HG03439 (cell line): ENCODE results near the gene BAZ2A.
A peak's percentile ranks its signal among the peaks of the same experiment; 100 is the strongest.

Experiments used
- ATAC-seq: cut with Tn5 transposase; IDR thresholded peaks from one replicate; pipeline ENCODE4 v1.9.1; 2021; ENCODE audit warnings: mild to moderate bottlenecking, moderate library complexity; ENCODE audit not compliant: unreplicated experiment

The BAZ2A gene

DNA sequence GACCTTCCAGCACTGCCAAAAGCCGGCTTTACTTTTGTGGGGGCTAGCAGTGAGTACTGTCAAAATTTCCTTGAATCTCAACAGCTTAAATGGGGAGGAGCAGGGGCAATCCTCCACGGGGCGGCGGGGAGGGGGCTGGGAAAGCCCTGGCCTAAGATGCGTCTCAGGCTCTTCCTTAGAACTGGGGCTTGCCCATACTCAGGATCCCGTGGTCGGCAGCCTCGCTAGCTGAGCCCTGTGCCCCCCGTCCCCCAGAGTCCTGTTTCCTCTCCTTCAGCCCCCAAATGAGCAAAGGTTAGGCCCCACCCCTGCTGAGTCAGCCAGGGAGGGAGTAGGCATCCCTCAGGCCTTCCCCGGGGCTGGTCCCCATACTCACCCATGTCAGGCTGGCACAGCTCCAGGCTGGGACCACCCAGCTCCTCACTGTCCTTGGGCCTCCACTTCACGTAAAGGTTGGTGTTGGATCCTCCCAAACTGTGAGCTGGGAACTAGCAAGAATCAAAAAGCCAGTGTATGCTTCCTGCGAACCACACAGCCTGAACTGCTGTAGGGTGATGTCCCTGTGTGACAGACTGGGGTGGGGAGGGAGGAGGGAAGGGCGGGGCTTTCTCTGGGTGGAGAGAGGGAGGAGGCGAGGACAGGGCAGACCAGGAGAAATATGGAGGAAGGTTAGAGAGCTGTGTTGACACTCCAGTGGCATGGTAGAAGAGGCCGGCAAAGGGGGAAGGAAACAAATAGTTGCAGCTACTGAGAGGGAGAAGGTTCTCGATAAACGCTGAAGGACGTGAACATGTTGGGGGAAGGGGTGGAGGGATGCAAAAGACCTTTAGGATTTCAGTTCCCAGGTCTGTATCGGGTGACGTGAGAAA, 5.9 kb upstream of the BAZ2A start:
- ATAC-seq = peak; percentile 38

DNA sequence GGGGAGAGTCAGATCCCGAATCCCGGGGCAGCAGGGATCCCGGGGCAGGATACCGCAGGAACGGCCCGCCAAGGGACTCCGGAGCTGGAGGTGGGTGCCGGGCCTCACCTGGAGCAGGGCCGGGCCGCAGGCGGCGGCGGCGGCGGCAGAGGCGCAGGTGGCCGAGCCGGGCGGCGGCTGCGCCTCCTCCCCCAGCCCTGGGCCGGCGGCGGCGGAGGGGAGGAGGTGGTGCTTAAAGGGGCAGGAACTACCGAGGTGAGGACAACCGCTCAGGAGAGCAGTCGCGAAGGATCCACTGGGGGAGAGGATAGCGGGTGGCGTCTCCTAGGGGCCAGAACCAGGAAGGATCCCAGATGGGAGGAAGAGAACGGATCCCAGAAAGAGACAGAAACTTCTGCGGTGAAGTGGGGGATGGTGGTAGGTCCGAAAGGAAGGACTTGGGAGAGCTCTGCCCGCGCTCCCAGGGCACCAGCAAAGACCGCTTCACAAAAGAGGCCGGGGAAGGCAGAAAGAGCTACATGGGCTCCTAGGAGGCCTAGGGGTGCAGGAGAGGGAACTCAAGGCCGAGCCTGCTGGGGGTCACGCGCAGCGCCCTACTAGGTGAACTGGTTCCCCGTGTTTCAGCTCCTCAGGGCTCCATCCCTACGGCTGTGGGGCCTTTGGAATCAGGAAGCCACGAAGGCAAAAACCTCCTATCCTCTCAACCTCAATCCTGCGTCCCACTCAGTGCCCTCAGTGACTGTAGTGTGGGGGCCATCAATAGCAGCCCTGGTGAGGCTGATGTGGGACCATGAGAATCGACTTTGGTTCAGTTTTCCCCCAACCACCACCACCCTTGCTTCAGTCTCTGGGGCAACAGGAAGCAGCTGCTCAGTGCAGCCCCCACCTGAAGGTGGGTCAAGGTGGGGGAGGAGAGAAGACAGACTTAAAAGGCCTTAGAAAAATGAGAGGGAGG, 5.0 kb upstream of the BAZ2A start:
- no peak for ATAC-seq

DNA sequence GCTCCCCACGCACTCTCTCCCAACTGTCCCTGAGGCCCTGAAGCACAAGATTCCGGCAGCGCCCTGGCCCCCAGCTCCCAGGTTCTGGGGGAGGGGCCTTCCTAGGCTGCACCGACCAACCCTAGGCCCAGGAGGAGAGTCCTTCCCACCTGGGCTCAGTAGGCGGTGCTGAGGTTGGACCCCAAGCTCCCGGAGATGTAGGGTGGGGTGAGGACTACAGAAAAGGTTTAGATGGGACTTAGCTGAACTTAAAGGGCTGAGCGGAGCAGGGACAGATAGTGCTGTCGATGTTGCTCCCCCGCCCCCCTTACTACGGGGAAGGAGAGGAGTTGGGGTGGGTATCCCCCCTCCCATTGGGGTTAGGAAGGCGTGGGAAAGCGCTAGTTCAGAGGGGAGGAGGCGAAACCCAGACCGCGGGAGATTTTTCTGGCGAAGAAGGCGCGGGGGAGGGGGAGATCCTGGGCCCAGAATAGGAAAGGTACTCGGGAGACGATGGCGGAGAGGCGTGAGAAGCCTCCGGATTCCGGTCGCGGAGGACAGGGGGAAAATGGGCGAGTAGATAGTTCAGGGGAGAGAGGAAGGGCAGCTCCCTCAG, 4.2 kb upstream of the BAZ2A start:
- no peak for ATAC-seq

DNA sequence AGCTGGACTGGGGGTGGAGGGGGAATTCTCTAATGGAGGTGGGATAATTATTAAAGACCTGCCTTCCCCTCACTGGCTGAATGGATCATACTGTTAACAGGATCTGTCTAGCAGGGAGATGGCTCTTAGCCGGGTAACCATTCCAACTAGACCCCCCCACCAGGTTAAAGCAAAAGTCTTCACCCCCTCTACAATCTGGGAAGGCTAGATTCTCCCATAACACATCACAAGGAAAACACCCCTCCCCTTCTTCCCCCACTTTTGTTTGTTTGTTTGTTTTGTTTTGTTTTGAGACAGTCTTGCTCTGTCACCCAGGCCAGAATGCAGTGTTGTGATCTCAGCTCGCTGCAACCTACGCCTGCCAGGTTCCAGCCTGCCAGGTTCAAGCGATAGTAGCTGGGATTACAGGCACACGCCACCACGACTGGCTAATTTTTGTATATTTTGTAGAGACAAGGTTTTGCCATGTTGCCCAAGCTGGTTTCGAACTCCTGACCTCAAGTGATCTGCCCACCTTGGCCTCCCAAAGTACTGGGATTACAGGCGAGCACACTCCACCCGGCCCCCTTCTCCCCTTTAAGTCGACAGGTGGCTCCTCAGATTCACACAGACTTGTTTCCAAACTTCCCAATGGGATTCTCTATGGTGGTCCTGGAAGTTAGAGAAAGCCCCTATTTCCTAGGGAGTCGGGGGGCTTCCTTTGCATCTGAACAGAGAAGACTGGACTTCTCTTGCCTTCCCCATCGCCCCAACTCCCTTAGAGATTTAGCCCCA, 3.5 kb upstream of the BAZ2A start:
- no peak for ATAC-seq

DNA sequence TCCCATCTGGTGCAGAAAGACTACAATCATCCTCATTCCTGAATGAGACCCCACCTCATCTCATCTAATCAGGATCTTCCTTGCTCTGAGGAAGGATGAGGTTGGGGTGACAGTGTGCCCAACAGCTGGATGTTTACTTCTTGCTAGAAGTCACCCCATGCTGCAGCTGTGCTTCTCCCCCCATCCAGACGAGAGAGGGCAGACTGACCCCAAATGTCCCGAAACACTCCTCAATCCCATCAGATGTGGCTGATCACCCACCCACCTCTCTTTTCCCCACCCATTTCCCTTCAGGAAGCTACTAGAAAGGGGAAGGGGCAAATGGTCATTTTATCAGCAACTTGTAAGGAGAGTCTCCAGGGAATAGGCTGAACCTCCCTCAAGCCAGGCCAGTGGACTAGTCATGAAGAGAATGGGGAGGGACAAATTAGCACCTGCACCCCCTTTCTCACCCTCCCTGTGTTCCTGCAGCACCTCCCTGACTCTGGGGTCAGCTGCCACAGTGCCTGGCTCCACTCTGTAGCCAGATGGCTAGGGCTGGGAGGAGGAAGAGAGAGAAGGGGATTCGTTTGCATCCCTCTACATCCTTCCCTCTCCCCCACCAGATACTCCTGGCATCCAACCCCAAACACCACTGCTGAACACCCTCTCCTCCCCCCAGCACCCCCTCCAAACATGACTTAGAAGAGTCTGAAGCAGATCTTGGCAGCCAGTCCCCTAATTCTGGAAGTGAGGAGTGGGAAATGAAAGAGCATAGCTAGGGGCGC, 2.8 kb upstream of the BAZ2A start:
- ATAC-seq = no peak

DNA sequence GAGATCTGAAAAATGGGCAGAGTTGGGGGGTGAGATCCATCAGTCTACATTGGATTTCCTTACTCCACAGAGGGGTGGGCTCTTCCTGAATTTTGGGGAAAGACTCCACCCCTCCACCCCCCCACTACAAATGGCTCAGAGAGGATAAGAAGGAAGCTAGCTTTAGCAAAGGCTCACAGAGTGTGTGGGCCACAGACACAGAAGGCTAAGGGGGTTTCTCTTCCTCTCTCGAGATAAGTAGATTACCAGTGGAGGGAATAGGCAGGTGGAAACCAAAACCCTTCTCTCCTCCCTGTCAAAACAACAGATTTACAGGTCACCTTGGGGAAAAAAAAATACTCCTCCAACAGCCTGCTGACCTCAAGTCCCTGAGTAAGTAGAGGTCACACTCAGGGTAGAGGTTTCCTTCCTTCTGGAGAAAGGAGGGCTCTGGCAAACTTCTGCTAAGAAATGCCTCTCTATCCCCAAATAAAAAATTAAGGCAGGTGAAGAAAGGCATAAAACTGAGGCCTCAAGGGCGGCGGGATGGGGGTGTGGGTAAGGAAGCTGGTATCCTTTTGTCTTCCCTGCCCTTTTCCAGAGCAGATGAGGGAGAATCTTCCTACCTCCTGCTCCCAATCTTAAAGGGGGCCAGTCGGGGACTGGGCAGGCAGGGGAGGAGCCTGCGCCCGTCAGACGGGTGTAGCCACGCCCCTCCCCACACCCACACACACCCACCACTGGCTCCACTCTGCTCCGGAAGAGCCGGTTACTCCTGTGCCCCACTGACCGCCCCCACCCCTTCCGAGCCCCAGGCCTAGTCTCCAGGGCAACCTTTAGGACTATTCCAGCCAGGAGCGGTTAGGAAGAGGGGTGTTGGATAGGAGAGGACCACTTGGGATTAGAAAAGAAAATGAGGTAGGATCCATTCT, 1.9 kb upstream of the BAZ2A start:
- no peak for ATAC-seq

DNA sequence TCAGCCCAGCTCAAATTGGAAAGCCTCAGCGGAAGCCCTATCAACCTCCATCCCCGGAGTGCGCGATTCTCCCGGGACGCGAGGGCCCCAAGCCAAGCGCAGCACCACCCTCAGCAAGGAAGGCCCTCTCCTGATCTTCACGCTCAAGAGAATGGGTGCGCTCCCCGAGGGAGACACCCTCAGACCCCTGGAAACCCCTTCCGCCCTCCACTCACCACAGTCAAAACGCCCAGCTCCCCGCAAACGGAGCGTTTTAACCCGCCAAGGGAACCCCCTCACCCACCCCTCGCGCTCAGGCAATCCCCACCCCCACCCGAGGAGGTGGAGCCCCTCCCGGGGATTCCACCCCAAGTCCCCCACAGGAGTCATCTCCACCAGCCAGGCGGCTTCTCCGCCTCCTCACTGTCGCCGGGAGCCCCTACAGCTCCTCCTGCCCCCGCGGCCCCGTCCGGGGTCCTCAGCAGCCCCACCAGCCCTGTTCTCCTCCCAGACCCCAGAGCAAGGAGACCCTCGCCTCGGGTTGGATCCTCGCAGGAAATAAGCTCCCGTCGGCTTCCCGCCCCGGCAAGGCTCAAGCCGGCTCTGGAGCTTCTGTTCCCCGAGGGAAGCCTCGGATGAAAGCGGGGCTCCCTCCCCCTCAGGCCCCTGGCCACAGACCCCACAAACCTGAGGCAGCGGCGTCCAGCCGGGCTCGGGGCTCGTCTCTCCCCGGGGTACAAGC, 507 bp downstream of the BAZ2A start:
- peak; percentile 4 for ATAC-seq

DNA sequence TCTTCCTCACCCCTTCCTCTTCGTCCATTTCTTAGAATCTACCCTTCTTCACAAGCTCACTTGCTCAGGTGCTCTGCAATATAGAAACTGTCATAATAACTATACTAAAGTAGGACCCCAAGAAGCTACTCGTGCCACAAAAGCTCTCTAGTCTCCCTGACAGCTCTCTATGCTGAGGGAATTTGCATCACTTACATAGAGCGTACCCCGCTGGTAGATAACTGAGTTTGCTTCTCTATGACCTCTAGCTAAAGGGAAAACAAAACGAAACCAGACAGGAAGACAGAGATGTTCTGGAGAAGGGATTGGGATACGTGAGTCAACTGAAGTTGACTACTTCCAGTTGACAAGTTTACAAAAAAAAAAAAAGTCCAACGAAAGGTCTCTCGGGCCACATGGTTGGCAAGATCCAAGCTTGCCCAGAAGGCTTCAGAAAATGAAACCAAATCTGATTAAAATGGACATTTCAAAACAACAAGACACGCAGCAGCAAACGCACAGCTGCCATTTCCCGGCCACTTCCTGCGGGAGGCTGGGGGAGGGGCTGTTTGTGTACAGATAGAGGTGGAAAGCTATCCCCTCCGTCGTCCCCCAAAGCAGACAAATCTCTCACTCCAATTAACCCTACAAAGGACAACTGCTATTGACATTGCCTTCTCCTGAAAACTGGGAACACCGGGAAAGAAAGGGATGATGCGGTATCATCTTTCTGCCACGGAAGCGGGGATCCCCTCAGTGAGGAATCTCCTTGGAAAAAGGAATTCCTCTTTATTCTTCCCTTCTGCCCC, 1.3 kb downstream of the BAZ2A start:
- no peak for ATAC-seq

DNA sequence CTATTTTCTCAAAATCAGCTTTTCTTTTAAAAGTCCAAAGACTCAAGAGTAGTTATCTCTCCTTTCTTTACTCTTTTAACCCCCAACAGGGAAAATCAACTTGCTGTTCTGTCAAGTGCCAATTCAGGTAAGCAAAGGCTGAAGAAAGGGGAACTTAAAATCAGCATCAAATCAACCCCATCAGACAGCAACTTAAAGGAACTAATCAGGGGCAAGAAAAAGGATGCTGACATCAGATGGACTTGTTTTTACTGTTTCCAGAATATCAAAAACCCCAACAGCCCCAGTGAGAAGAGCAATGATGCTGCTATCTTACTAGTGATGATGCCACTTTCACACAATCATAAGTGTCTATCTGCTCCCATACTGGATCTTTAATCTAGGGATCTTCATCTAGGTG, 3.4 kb downstream of the BAZ2A start:
- no peak for ATAC-seq

DNA sequence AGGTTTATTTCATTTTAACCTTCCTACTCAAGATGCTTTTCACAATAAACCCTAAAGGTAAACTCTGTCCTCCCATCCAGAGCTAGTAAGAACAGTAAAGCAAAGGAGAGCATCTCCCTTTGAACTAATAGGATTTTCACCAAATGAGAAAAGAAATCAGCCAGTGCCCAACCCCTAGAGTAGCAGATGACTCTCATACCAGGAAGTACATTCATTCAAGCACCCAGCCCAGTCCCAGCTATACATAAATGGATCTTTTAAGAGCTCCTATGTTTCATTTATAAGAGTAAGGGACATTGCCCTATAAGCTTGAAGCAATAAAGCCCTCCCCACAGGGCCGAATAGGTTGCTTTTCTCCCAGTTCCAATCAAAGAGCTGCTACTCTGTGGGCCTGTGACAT, 7.6 kb downstream of the BAZ2A start:
- no peak for ATAC-seq

DNA sequence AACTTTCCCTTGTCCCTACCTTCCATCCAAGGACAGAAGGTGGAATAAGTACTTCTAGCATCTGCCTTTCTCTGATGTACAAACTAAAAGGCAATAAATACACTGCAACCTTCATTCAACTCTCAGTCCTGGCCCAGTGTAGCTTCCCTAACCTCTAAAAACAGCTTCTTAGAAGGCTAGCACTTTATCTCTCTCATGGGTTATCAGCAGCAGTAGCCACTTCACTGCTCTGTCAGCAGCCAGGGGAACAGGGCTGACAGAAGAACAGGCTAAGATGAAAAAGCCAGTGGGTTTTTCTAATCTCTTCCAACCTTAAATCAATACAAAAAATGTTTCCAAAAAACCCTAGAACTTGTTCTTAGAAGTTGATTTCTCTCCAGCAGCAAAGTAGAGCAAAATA, 13.2 kb downstream of the BAZ2A start:
- ATAC-seq = no peak

DNA sequence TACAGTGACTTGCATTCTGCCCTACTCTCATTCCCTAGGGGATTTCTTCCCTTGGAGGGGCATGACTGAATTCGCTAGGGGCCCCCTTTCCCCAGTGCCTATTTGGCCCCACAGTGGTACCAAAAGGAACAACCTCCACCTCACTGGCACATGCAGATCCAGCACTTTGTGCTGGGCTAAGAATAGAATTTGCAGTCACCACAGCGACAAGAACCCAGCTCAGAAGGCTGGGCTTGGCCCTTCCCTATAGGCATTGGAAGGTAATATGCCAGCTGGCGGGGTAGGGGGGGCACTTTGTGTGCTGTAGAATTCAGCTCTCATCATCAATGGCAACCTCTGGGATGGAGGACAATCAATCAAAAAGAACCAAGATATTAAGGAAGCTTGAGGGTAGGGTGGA, 13.9 kb downstream of the BAZ2A start:
- ATAC-seq = no peak

DNA sequence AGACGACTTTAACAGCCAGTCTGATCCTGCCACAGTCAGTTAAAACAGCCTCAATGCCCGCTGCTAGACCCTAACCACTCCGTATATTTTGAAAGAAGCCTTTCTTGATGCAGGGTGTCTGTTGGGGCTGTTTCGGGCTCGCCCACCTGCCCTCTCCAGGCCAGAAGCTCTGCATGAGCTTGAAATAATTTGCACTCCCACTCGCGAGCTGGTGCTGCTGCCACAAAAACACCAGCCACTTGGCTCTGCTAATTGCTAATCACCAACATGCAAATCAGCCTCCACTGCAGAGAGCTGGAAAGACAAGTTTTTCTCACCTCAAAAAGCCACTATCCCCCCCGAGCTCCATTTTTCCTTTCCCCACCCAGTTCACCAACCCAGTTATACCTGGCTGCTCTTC, 15.5 kb downstream of the BAZ2A start:
- no peak for ATAC-seq

DNA sequence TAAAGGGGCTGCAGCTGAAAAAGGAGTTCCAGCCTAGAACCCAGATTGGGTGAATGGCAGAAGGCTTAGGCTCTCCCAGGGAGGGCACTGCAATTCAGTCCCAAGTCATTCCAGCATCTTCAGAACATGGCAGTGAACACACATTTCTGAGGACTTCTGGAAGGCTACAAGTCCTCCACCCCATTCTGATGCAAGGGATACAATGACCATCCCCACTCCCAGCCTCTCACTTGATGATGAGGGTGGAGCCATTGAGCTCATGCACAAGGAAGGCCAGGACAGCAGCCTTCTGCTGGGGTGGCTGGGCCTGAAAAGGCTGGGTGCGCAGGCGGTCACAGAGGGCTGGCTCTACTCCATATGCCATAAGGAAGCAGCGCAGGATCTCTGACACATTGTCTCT, 25.8 kb downstream of the BAZ2A start:
- no peak for ATAC-seq

DNA sequence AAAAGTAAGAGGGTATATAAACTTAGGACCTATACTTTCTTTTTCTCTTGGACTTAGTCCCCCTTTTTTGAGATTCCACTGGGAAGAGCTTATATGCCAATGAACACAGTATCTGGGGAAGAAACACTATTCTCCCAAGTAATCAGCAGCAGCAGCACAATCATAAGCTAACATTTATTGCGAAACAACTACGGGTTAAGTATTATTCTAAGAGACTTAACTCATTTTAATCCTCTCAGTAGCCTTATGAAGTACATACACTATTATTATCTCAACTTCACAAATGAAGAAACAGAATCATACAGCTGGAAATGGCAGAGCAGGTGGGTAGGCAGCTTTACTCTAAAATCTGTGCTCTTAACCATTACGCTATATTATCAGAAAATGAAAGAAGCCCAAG, 27.9 kb downstream of the BAZ2A start:
- no peak for ATAC-seq

DNA sequence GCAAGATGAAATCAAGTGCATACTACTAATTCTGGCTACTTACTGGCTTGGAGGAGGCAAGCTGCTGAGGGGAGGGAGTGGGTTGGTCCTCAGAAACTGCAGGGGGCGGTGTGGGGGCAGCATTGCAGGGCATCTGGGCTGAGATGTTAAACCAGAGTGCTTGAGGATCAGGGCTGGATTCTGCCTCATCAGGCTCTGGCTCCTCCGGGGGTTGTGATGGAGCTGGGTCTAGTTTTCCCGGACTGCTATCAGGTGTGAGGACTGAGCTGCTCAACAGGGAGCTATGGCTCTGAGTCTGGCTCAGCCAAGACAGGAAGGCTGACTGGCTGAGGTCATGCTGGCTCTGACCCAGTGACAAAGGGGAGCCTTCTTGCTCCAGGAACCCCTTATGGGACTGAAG, 28.6 kb downstream of the BAZ2A start:
- ATAC-seq = no peak

DNA sequence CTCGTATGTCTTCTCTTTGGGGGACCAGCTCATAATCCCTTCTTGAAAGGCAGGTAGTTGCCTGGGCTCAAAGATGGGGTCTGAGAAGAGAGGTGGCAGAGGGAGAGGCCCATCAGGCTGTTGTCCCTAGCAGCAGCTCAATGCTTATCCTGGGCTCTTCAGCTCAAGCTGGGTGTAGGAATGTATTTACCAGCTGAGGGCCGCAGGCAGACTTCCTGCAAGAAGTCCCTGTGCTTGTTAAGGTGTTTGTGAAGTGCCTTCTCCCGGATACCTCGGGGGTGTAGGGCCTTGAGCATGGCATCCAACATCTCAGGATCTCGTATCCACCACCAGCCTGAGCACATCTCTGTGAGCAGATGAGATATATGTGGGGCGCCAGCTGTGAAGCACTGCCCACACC, 29.4 kb downstream of the BAZ2A start:
- ATAC-seq = no peak

DNA sequence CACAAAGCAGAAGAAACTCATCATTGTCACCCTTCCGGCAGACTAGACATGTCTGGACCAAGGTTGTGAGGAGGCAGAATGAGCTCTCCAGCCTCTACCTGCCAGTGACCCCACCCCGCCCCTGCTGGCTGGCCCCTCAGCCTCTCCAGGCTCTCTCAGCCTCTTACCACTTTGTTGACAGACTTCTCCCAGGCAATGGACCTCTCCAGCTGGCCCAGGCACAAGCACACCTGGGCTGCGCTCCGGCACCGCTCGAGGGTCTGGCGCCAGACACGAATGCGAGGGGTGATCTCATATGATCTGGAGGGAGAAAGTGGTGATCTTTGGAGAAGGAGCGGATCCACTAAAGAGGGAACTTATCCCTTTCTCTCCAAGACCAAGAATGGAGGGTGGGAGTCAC, 30.3 kb downstream of the BAZ2A start:
- ATAC-seq = no peak
